ACHN (cell line): ENCODE data around the gene L3MBTL2.
"Not testable (repeated sequence)": the region's sequence is repeated elsewhere in the genome, so short reads cannot be mapped to it uniquely, and the experiment has no call there.

Experiments used
- DNase-seq: peaks from one replicate; pipeline ENCODE4 v3.0.0-alpha.2; 2015
- in situ Hi-C: cut with HindIII; loops from 2 replicates; pipeline ENCODE4 v1.10.0; 2017; ENCODE audit warnings: low sequenced_read_pairs, low pct_ligation_motif_present, low pct_unique_long_range_greater_than_20kb

The L3MBTL2 gene

DNA sequence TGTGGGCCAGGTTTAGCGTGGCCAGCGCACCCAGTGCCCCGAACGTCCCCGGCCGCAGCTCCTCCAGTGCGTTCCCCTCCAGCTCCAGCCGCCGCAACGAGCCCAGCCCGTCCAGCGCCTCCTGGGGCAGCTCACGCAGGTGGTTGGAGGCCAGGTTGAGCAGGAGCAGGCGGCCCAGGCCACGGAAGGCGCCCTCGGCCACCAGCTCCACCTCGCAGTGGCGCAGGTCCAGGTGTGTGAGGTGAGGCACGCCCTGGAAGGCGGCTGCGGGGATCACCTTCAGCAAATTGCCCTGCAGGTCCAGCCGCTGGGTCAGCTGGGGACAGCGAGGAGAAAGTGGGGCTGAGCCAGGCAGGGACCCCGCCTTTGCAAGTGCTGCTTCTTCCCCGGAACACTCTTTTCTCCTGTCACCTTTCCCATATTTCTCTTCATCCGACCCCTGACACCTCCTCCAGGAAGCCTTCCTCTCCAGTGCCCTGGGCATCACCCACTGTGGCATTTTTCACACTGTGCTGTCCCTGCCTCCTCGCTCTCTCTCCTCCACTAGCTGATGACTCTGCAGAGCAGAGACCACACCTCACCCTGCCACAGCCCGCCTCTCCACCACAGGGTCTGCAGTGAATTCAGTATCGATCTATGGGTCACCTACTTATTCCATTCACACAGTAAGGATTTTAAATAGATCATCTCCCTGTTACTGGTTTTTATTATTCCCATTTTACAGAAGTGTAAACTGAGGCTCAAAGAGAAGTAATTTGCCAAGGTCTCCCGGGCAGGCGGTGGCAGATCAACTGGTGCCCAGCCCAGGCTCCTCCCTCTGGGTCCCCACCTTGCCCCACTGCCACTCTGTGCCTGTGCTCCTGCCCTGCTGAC is 33.7 kb downstream of the L3MBTL2 start:
- in situ Hi-C loops = no loop called here
- no peak for DNase-seq

GRCh38 chr22:41239443-41240128 is 34.5 kb downstream of the L3MBTL2 start:
- DNase-seq = no peak
- in situ Hi-C loops = no loop called here

DNA sequence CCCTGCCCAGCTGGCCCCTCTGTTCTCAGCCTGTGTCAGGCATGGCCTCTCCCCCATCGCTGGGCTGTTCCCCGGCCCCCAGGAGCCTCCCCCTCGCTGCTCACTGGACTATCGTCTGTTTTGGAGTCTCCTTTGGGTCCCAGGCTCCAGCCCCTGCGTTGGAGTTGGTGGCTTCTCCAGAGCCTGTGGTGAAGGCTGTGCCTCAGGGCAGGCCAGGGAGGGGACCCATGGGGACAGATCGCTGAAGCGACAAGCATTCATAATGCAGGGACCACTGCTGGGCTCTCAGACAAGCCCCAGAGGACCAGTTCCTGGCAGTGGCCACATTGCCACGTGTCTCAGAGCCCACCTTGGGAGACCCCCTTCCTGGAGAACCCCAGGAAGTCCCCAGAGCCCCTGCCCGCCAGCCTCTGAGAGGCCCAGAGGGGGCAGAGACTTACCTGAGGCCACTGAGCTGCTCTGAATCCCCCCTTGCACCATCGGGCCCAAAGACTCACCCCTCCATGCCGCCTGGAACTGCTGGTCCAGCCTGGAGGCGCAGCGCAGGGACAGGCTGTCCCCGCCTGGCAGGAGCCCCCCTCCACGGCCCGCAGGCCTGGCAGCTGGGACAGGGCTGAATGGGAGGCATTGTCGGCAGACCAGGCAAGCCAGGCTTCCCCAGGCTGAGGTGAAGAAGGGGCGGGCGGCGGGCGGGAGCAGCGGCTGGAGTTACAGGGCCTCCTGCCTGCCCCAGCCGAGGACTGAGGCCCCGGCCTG is 35.4 kb downstream of the L3MBTL2 start, which contains the start of gene CHADL:
TSS of gene CHADL (minus strand) at position 555 of the 756 bp plus-strand sequence. CDS start at position 505, 50 bp downstream.
- in situ Hi-C loops = no loop called here
- DNase-seq = no peak

GRCh38 chr22:41241133-41241676 is 36.1 kb downstream of the L3MBTL2 start:
- in situ Hi-C loops = no loop called here

DNA sequence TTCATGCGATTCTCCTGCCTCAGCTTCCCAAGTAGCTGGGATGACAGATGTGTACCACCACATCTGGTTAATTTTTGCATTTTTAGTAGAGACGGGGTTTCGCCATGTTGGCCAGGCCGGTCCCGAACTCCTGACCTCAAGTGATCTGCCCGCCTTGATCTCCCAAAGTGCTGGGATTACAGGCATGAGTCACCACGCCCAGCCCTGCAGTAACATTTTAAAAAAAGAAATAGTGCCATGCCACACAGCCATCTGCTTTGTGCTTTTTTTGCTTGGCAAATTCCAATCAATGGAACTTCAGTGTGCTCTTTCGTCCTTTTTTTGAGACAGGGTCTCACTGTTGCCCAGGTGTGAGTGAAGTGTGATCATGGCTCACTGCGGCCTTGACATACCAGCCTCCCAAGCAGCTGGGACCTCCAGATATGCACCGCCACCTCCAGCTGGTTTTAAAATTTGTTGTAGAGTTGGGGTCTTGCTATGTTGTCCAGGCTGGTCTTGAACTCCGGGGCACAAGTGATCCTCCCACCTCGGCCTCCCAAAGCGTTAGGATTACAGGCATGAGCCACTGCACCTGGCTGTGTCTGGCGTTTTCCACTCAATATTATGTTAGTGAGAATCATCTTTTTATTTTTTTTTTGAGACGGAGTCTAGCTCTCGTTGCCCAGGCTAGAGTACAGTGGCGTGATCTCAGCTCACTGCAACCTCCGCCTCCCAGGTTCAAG is 37.4 kb downstream of the L3MBTL2 start:
- in situ Hi-C loops = no loop called here

More at GRCh38 chr22:41241133-41241676, 36.1 kb downstream of the L3MBTL2 start:
- no peak for DNase-seq

GRCh38 chr22:41243361-41243760 is 38.2 kb downstream of the L3MBTL2 start:
- no peak for DNase-seq
- in situ Hi-C loops = no loop called here

More for the DNA sequence above, 37.4 kb downstream of the L3MBTL2 start:
- DNase-seq = no peak

DNA sequence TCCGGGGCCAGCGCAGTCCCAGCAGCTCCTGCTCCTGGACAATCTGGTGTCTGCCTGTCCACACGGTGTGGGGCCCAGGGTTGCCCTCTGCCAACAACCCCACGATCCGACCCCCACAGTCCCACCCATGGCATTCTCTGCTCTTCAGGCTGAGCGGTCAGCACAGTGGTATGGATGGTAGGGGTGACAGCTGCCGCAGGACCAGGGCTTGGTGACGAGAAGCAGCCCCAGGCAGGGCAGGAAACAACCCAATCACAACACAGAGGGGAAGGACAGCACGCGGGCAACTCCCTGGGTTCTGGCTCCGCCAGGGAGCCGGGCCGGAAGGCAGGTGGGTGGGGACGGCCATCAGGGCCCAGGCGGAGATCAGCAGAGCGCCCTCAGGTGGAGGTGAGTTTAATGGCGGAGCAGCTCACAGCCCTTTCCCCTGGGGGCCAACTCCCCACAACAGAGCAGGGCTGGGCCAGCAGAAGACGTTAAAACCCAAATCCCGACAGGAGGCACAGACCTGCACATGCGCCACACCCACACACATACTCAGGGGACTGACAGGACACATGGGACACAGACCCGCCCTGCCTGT is 40.9 kb downstream of the L3MBTL2 start:
- in situ Hi-C loops = no loop called here
- no peak for DNase-seq

DNA sequence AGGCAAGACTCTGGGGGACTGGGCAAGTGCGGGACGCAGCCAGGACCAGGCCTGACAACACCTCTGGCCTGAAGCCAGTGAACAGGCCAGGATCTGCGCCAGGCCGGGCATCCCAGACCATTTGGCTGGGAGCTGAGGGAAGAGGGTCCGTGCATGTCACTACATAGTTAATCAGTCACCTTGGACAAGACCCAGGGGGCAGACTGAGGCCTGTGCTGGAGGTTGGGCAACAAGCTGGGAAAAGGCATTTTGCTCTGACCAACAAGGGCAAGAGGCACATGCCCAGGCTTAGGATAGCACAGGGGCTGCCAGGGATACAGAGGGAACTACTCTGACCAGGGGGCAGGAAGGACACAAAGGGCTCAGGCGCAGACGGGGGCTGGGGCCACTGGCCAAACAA is 42.6 kb downstream of the L3MBTL2 start:
- no peak for DNase-seq
- in situ Hi-C loops = no loop called here

- in situ Hi-C loops = no loop called here
Observed at GRCh38 chr22:41248314-41248713, 43.2 kb downstream of the L3MBTL2 start.

DNA sequence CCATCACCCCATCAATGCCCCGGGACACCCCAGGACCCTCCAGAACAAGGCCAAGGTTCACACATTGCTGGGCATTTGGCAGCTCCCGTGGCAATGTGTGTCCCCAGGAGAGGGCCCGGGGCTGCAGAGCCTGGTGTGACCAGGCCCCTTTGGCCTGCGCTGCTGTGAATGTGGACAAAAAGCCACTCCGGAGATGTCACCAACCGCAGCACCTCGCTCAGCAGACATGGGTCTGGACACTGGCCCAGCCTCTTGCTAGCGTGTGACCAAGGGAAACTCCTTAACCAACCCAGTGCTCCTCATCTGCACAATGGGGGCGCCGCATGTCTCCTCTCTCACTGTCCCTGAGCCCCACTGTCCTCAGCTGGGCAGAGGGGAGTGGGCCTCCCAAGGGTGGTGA is 43.6 kb downstream of the L3MBTL2 start:
- in situ Hi-C loops = no loop called here
- no peak for DNase-seq

More at GRCh38 chr22:41248314-41248713, 43.2 kb downstream of the L3MBTL2 start:
- no peak for DNase-seq

DNA sequence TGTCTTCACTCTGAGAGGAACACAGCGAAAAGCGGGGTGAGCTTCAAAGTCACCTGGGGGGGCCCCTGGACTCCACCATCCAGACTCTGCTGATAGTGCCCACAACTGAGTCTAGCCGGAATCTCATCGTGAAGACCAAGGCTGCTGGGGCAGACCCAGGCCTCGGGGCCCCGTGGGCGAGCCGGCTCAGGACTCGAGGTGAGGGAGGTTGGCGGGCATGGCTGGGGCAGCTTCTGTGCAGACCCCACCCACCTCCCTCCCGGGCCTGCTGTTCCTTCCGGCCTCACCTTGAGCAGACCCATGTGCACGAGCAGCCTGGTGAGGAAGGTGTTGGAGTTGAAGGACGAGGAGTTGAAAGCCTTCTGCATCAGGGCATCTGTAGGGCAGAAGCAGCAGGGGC is 44.3 kb downstream of the L3MBTL2 start:
- DNase-seq = no peak
- in situ Hi-C loops = no loop called here

GRCh38 chr22:41250127-41250526 is 45.0 kb downstream of the L3MBTL2 start:
- DNase-seq = no peak
- in situ Hi-C loops = no loop called here

GRCh38 chr22:41252365-41252764 is 47.3 kb downstream of the L3MBTL2 start:
- DNase-seq = no peak
- in situ Hi-C loops = no loop called here

- in situ Hi-C loops = no loop called here
- DNase-seq = no peak
Observed at GRCh38 chr22:41254230-41254629, 49.1 kb downstream of the L3MBTL2 start.

DNA sequence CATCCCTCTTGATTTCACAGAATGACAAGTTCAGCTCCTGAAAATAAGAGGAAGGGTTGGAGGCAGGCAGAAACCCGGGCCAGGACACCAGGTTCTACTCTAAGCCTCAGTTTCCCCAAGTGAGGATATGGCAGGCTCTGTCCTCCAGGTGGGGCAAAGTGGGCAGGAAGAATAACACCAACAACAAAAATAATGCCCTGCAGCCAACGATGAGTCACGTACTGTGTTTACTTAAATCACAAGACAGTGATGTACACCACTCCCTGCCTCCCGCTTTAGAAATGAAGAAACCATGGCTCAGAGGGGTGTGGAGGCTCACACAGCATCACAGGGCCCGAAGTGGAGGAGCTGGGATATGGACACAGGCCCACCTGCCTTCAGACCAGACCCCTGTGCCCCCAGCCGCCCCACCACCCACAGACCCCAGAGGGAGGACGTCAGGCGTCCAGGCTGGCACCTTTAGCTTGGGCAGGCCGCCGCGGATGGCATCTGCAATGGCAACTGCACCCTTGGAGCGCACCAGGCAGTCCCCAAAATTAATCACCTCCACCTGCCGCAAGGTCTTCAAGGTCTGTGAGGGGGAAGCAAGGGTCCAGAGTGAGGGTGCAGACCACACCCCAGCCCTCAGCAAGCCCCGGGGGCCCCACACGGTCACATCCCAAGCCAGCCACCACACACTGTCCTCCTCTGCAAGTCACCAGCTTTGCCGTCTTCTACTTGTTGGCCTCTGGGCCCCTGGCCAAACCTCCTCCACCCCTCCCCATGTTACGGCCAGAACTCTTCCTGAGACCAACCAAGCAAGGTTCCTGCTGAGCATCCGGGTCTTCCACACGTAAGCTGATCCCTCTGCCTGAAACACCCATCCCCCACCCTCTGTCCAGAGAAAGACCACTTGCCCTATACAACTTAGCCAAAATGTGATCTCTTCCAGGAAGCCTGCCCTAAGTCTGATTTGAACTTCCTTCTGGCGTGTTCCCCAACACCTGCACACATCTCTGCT is 51.4 kb downstream of the L3MBTL2 start:
- in situ Hi-C loops = no loop called here
- peak; percentile 8 for DNase-seq

GRCh38 chr22:41257696-41258095 is 52.6 kb downstream of the L3MBTL2 start:
- DNase-seq = no peak
- in situ Hi-C loops = no loop called here

- in situ Hi-C loops, DNase-seq: not testable (repeated sequence)
Observed at GRCh38 chr22:41259756-41260155, 54.6 kb downstream of the L3MBTL2 start.
